SK-N-SH (cell line): ENCODE data around the gene OGDH. TPM values are rescaled to one million over a fixed set of nuclear protein-coding genes. Genes with fewer than 3 reads are reported as not detected.
A peak's percentile ranks its signal among the peaks of the same experiment; 100 is the strongest.

ENCODE experiments used
- CTCF ChIA-PET: fragments of 300-600, 350-600 bp; formaldehyde crosslinking; extraction: SDS; loops from one replicate; lab custom pipeline; 2021; lab: Yijun Ruan, JAX
- POLR2A ChIA-PET: fragments of 350-600 bp; sonication (Branson Sonifier 250); formaldehyde crosslinking; extraction: SDS; loops from one replicate; lab custom pipeline; 2020; ENCODE audit warnings: antibody characterized with exemption, inconsistent platforms; lab: Yijun Ruan, JAX
- DNase-seq: peaks from one replicate; pipeline ENCODE4 v3.0.0; 2012
- H2AFZ ChIP-seq: fragments of 200-600 bp; sonication (generic); 2 replicates; pipeline ENCODE4 v1.8.1; 2016; ENCODE audit warnings: antibody characterized with exemption, mild to moderate bottlenecking, low read depth
- H3F3A ChIP-seq: fragments of 200-600 bp; sonication (generic); replicated peaks from 2 replicates; pipeline ENCODE3; 2016; ENCODE audit warnings: antibody characterized with exemption, mild to moderate bottlenecking; ENCODE audit not compliant: insufficient read depth
- H3K27ac ChIP-seq, 2 experiments: fragments of 200-500 bp in 1 of 2; fragments of 200-600 bp in 1 of 2; sonication (Bioruptor generic) in 1 of 2; sonication (generic), shearing (Covaris generic) in 1 of 2; 2 replicates each; pipeline versions ENCODE4 v1.5.1 to v1.6.1; 2014 to 2016; ENCODE audit warnings: low read depth in 2 of 2, inconsistent platforms in 1 of 2, low read length in 1 of 2, mild to moderate bottlenecking in 1 of 2, mixed read lengths in 1 of 2
- H3K27me3 ChIP-seq: fragments of 200-600 bp; sonication (generic), shearing (Covaris generic); 2 replicates; pipeline ENCODE4 v1.6.1; 2016; ENCODE audit warnings: mixed run types; ENCODE audit not compliant: insufficient read depth
- H3K36me3 ChIP-seq, 2 experiments: fragments of 200-500 bp in 1 of 2; fragments of 200-600 bp in 1 of 2; sonication (Bioruptor generic) in 1 of 2; sonication (generic) in 1 of 2; replicated peaks in 1 of 2; 2 replicates each; pipeline versions ENCODE3 to v1.5.1; 2014 to 2016; ENCODE audit warnings: low read length in 1 of 2, mild to moderate bottlenecking in 1 of 2; ENCODE audit not compliant: insufficient read depth in 2 of 2, control insufficient read depth in 1 of 2
- H3K4me1 ChIP-seq, 2 experiments: fragments of 200-500 bp in 1 of 2; fragments of 200-600 bp in 1 of 2; sonication (Bioruptor generic) in 1 of 2; sonication (generic), shearing (Covaris generic) in 1 of 2; 2 replicates each; pipeline versions ENCODE4 v1.5.1 to v1.6.1; 2014 to 2016; ENCODE audit warnings: low read depth in 1 of 2, low read length in 1 of 2, mixed run types in 1 of 2; ENCODE audit not compliant: insufficient read depth in 2 of 2, control insufficient read depth in 1 of 2
- H3K4me2 ChIP-seq: fragments of 200-600 bp; sonication (generic), shearing (Covaris generic); 2 replicates; pipeline ENCODE4 v1.6.1; 2017; ENCODE audit warnings: mixed run types
- H3K4me3 ChIP-seq, 2 experiments: fragments of 200-500 bp in 1 of 2; fragments of 200-600 bp in 1 of 2; sonication (Bioruptor generic) in 1 of 2; sonication (generic), shearing (Covaris generic) in 1 of 2; 2 replicates each; pipeline versions ENCODE4 v1.5.1 to v1.8.1; 2014 to 2016; ENCODE audit warnings: low read depth in 2 of 2, inconsistent platforms in 1 of 2, low read length in 1 of 2, mild to moderate bottlenecking in 1 of 2, mixed read lengths in 1 of 2, moderate library complexity in 1 of 2
- H3K79me2 ChIP-seq: fragments of 200-600 bp; sonication (generic); 2 replicates; pipeline ENCODE4 v1.8.1; 2017; ENCODE audit warnings: mild to moderate bottlenecking; ENCODE audit not compliant: insufficient read depth
- H3K9ac ChIP-seq: fragments of 200-600 bp; sonication (generic); 2 replicates; pipeline ENCODE4 v1.6.1; 2017; ENCODE audit warnings: mixed run types
- H3K9me2 ChIP-seq: fragments of 200-600 bp; sonication (generic); 2 replicates; pipeline ENCODE4 v1.6.1; 2017; ENCODE audit warnings: mixed run types
- H3K9me3 ChIP-seq: fragments of 200-600 bp; sonication (generic); 2 replicates; pipeline ENCODE4 v1.6.1; 2017; ENCODE audit warnings: mixed run types, mild to moderate bottlenecking, moderate library complexity
- H4K20me1 ChIP-seq: fragments of 200-600 bp; sonication (generic); 2 replicates; pipeline ENCODE4 v1.6.1; 2017; ENCODE audit warnings: mild to moderate bottlenecking, mixed run types; ENCODE audit not compliant: insufficient read depth
- CHD2 ChIP-seq: fragments of 150-350 bp; IDR thresholded peaks from 2 replicates; pipeline ENCODE4 v1.6.1; 2018; ENCODE audit warnings: low read length; ENCODE audit not compliant: partially characterized antibody
- ELF1 ChIP-seq: IDR thresholded peaks from 2 replicates; pipeline ENCODE4 v1.4.0; 2012
- FOXM1 ChIP-seq: IDR thresholded peaks from 2 replicates; pipeline ENCODE4 v1.4.0; 2012; ENCODE audit warnings: low read depth, mild to moderate bottlenecking
- GABPA ChIP-seq: IDR thresholded peaks from 2 replicates; pipeline ENCODE4 v1.4.0; 2012; ENCODE audit warnings: low read depth, mild to moderate bottlenecking
- GATA2 ChIP-seq: sonication (generic); formaldehyde crosslinking; IDR thresholded peaks from 2 replicates; pipeline ENCODE4 v1.5.0; 2020; ENCODE audit warnings: mild to moderate bottlenecking, missing genetic modification reagents
- MXI1 ChIP-seq: IDR thresholded peaks from 2 replicates; pipeline ENCODE4 v1.6.1; 2012; ENCODE audit warnings: mild to moderate bottlenecking, low read depth, low read length, improper control_type of control experiment
- NFIC ChIP-seq: IDR thresholded peaks from 2 replicates; pipeline ENCODE4 v1.4.0; 2012; ENCODE audit warnings: borderline replicate concordance
- NRF1 ChIP-seq: IDR thresholded peaks from 2 replicates; pipeline ENCODE4 v1.6.1; 2012; ENCODE audit warnings: low read depth, mild to moderate bottlenecking, low read length
- RAD21 ChIP-seq: IDR thresholded peaks from 2 replicates; pipeline ENCODE4 v1.6.1; 2012; ENCODE audit warnings: mild to moderate bottlenecking, low read length
- RFX5 ChIP-seq: IDR thresholded peaks from 2 replicates; pipeline ENCODE4 v1.6.1; 2012; ENCODE audit warnings: mild to moderate bottlenecking, improper control_type of control experiment, low read length
- RXRA ChIP-seq: IDR thresholded peaks from 2 replicates; pipeline ENCODE4 v1.4.0; 2012; ENCODE audit warnings: low read depth, mild to moderate bottlenecking, borderline replicate concordance
- SIN3A ChIP-seq: IDR thresholded peaks from 2 replicates; pipeline ENCODE4 v1.6.1; 2012; ENCODE audit warnings: low read depth, mild to moderate bottlenecking, low read length, moderate library complexity, borderline replicate concordance
- TAF1 ChIP-seq: IDR thresholded peaks from 2 replicates; pipeline ENCODE4 v1.6.1; 2012; ENCODE audit warnings: low read depth, mild to moderate bottlenecking, low read length, moderate library complexity, borderline replicate concordance
- TCF12 ChIP-seq: IDR thresholded peaks from 2 replicates; pipeline ENCODE4 v1.4.0; 2012
- TEAD4 ChIP-seq: IDR thresholded peaks from 2 replicates; pipeline ENCODE4 v1.4.0; 2012; ENCODE audit warnings: mild to moderate bottlenecking, borderline replicate concordance; ENCODE audit not compliant: insufficient read depth
- YY1 ChIP-seq: IDR thresholded peaks from 2 replicates; pipeline ENCODE4 v1.4.0; 2012; ENCODE audit warnings: low read depth, mild to moderate bottlenecking
- WGBS: methylation state at CpG from one replicate; pipeline ENCODE4 v1.1.6; 2017; ENCODE audit warnings: low lambda C conversion rate; 5-methylcytosine and 5-hydroxymethylcytosine counted together
- polyA plus RNA-seq, 3 experiments: library from polyadenylated mRNA; depleted of rRNA; stranded (reverse); fragments of >200 nt; gene quantifications; 2 replicates each; pipeline ENCODE4 v1.2.3, GENCODE V29; 2012
- TF ChIP-seq, protein P1 (sequence below): fragments of 150-350 bp; IDR thresholded peaks from 2 replicates; pipeline ENCODE4 v1.6.1; 2016; ENCODE audit warnings: mild to moderate bottlenecking, low read depth, low read length

Gene OGDH
- polyA plus RNA-seq, 1 of the 3 experiments (the other 2 are of a cell fraction) = 69.4 TPM

- Histone ChIP-seq H3K27ac (peak overlapping the region in 1 of 2 experiments; percentile 24; a peak in 1 of 4 replicates), H3K4me1 (peaks cover 0 to 38% of the 10 kb centered on the region in 2 experiments; a peak in 2 of 4 replicates), H3K9me2 (no peaks in the 10 kb centered on the region), H3K36me3 (peaks cover 29 to 30% of the 10 kb centered on the region in 2 experiments), H3K9me3 (no peaks in the 10 kb centered on the region), H4K20me1 (peaks cover 32% of the 10 kb centered on the region), H3F3A (no peaks in the 10 kb centered on the region)
- TF ChIP-seq TCF12 (no peak), MXI1 (no peak), YY1 (no peak), GATA2 (CRISPR knock-in tag) (no peak)
- TF ChIP-seq, all 33 proteins: peak for 0
- POLR2A ChIA-PET = no interaction called here
- DNase-seq = no peak
- Histone ChIP-seq H3K27me3 (no peaks in the 10 kb centered on the region), H3K9ac (no peak overlapping the region), H2AFZ (no peak overlapping the region), H3K4me3 (no peak overlapping the region), H3K4me2 (no peak overlapping the region), H3K79me2 (peaks cover 57% of the 10 kb centered on the region)
- 97% methylated on average over 10 of the region's 11 CpGs for WGBS
- CTCF ChIA-PET = interaction anchor here (1.1 kb wide), 1 partner anchor 382 kb away, joined by 3 read pairs; no protein-coding TSS in a partner anchor
Measured at GRCh38 chr7:44754802-44755697, 148.6 kb downstream of the OGDH start.

DNA sequence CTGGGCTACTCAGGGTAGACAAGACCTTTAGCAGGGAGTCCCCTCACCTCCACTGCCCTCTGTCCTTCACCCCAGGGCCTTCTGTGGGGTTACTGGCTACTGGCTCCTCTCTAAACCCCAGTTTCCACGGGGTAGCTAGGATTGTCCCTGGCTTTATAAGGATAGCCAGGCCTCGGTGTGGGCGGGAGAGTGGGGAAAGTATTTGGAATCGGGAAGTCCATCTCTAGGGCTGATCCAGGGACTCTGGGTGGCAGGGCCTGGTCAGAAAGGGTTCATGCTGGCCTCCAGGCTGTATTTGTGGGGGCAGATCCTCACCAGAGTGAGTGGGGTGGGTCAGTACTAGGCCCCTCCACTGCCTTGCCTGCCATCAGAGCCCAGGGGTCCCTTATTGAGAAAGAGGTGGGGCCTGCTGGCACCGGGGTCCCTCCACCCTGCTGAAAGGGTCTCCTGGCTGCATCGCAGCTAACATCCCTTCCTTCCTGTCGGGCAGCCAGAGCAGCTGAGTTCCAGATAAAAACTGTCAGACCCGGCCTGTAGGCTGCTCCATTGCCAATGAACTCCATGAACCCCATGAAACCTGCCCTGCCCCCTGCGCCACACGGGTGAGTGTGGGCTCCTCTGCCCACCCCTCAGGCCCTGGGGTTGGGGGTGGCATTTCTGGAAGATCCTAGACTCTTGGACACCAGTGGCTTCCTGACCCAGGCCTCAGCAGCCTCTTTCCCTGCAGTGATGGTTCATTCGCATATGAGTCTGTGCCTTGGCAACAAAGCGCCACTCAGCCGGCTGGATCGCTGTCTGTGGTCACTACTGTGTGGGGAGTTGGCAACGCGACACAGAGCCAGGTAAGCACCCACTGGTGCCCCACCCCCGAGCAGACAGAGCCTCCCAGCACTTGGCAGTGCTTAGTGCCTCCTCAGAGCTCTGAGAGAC lies 149.5 kb downstream of the OGDH start:
- TF ChIP-seq SIN3A = no peak
- TF ChIP-seq MXI1 = no peak
- no peak for TF ChIP-seq ELF1
- no peak for TF ChIP-seq TEAD4
- no peaks in the 10 kb centered on the region for H3K27me3 ChIP-seq
- peaks cover 23% of the 10 kb centered on the region for H4K20me1 ChIP-seq
- ChIA-PET POLR2A (interaction anchor here (1.1 kb wide), 1 partner anchor 174 kb away, joined by 3 read pairs; the partner anchor contains the start of gene TMED4), CTCF (interaction anchor here (1.1 kb wide), 1 partner anchor 381 kb away, joined by 3 read pairs; no protein-coding TSS in a partner anchor)
- WGBS = 85% methylated on average over 13 of the region's 17 CpGs
- H3K4me1 ChIP-seq = peaks cover 0 to 29% of the 10 kb centered on the region in 2 experiments; a peak in 2 of 4 replicates
- H3K4me3 ChIP-seq = no peak overlapping the region
- H3K79me2 ChIP-seq = peaks cover 48% of the 10 kb centered on the region
- H3K9me3 ChIP-seq = no peaks in the 10 kb centered on the region
- DNase-seq = no peak
- peaks cover 37 to 38% of the 10 kb centered on the region in 2 experiments for H3K36me3 ChIP-seq
- H3K4me2 ChIP-seq = no peak overlapping the region
- H3F3A ChIP-seq = no peaks in the 10 kb centered on the region
- H3K9me2 ChIP-seq = no peaks in the 10 kb centered on the region
- no peak overlapping the region for H2AFZ ChIP-seq
- H3K27ac ChIP-seq = peak overlapping the region in 1 of 2 experiments; percentile 13; a peak in 1 of 4 replicates
- no peak overlapping the region for H3K9ac ChIP-seq

DNA sequence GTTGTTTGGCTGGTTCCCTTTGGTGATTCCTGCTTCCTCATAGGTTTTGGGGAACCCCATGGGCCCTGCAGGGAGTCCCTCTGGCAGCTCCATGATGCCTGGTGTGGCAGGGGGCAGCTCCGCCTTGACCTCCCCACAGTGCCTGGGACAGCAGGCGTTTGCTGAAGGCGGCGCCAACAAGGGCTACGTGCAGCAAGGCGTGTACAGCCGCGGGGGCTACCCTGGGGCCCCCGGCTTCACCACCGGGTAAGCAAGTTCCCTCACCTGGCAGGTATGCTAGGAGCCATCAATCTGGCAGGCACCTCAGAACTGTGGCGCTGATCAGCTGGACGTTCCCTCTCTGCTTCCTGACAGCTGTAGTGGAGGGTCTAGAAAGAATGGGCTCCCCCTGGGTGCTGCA lies 150.5 kb downstream of the OGDH start:
- Histone ChIP-seq H3K79me2 (peaks cover 38% of the 10 kb centered on the region), H3K36me3 (peaks cover 38 to 43% of the 10 kb centered on the region in 2 experiments), H3K4me3 (no peak overlapping the region), H4K20me1 (peaks cover 15% of the 10 kb centered on the region; the same call in 1 of the 2 replicates), H3K4me1 (peaks cover 0 to 25% of the 10 kb centered on the region in 2 experiments; a peak in 1 of 4 replicates), H3K9ac (no peak overlapping the region), H3K4me2 (no peak overlapping the region), H3K27me3 (no peaks in the 10 kb centered on the region), H3K9me3 (no peaks in the 10 kb centered on the region), H3K9me2 (no peaks in the 10 kb centered on the region), H3F3A (no peaks in the 10 kb centered on the region), H2AFZ (no peak overlapping the region), H3K27ac (no peak overlapping the region)
- POLR2A ChIA-PET = no interaction called here
- no peak for TF ChIP-seq NFIC
- TF ChIP-seq RAD21 = no peak
- no peak for TF ChIP-seq TAF1
- no peak for TF ChIP-seq RXRA
- TF ChIP-seq CHD2 = no peak
- no peak for TF ChIP-seq GABPA
- no peak for TF ChIP-seq FOXM1
- no peak for TF ChIP-seq NRF1
- TF ChIP-seq RFX5 = no peak
- TF ChIP-seq, protein P1, sequence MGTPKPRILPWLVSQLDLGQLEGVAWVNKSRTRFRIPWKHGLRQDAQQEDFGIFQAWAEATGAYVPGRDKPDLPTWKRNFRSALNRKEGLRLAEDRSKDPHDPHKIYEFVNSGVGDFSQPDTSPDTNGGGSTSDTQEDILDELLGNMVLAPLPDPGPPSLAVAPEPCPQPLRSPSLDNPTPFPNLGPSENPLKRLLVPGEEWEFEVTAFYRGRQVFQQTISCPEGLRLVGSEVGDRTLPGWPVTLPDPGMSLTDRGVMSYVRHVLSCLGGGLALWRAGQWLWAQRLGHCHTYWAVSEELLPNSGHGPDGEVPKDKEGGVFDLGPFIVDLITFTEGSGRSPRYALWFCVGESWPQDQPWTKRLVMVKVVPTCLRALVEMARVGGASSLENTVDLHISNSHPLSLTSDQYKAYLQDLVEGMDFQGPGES = no peak
- CTCF ChIA-PET = no interaction called here
- no peak for DNase-seq
- WGBS = 85% methylated on average over 5 of the region's 12 CpGs
